ENCODE measurements around the gene EXOC3L1. TPM values are rescaled to one million over a fixed set of nuclear protein-coding genes. Genes with fewer than 3 reads are reported as not detected.

Gene EXOC3L1
- total RNA-seq, 1 experiment from 2014 or later, result 4.0 TPM

- no peak for TF ChIP-seq ZNF263 (CRISPR knock-in tag; IDR thresholded peaks at IDR 0.05; ENCODE audit: low read depth)
- TF ChIP-seq ZNF671 (CRISPR knock-in tag; IDR thresholded peaks at IDR 0.05), result no peak
- no peak for TF ChIP-seq ZNF532 (CRISPR knock-in tag; IDR thresholded peaks at IDR 0.05; ENCODE audit: borderline replicate concordance)
- TF ChIP-seq NR2C2 (CRISPR knock-in tag; IDR thresholded peaks at IDR 0.05), result no peak
- no peak for TF ChIP-seq NFE2L1 (CRISPR knock-in tag; IDR thresholded peaks at IDR 0.05)
- TF ChIP-seq RORB (CRISPR knock-in tag; IDR thresholded peaks at IDR 0.05), result no peak
- no peak for TF ChIP-seq CREB1 (CRISPR knock-in tag; IDR thresholded peaks at IDR 0.05)
- no peak for TF ChIP-seq ZNF512 (CRISPR knock-in tag; IDR thresholded peaks at IDR 0.05; ENCODE audit: borderline replicate concordance)
- TF ChIP-seq NFYB (CRISPR knock-in tag; conservative IDR thresholded peaks at IDR 0.05; ENCODE audit: low read depth), result peak; percentile 88
- no peak for TF ChIP-seq IRF2 (CRISPR knock-in tag; IDR thresholded peaks at IDR 0.05; ENCODE audit: borderline replicate concordance, low read depth)
- TF ChIP-seq HMGXB4 (CRISPR knock-in tag; IDR thresholded peaks at IDR 0.05), result peak; percentile 63; the same call in 1 of the 2 replicates
- no peak for TF ChIP-seq CDX4 (CRISPR knock-in tag; IDR thresholded peaks at IDR 0.05; ENCODE audit: borderline replicate concordance)
- no peak for TF ChIP-seq OVOL2 (CRISPR knock-in tag; IDR thresholded peaks at IDR 0.05; ENCODE audit: borderline replicate concordance)
- TF ChIP-seq NR1H2 (CRISPR knock-in tag; IDR thresholded peaks at IDR 0.05), result no peak
- no peak; the same call in 1 of the 2 replicates for TF ChIP-seq USF1 (CRISPR knock-in tag; IDR thresholded peaks at IDR 0.05)
- no peak for TF ChIP-seq IRF1 (CRISPR knock-in tag; IDR thresholded peaks at IDR 0.05)
- TF ChIP-seq ZNF416 (CRISPR knock-in tag; IDR thresholded peaks at IDR 0.05), result peak; percentile 73; the same call in 1 of the 2 replicates
- no peak for TF ChIP-seq FOXJ3 (CRISPR knock-in tag; IDR thresholded peaks at IDR 0.05; ENCODE audit: borderline replicate concordance)
- no peak for TF ChIP-seq NFATC4 (CRISPR knock-in tag; IDR thresholded peaks at IDR 0.05)
- no peak for TF ChIP-seq TEAD4 (CRISPR knock-in tag; IDR thresholded peaks at IDR 0.05)
- TF ChIP-seq MLX (CRISPR knock-in tag; IDR thresholded peaks at IDR 0.05), result no peak
- TF ChIP-seq ZNF232 (CRISPR knock-in tag; IDR thresholded peaks at IDR 0.05), result no peak
- no peak for TF ChIP-seq SMAD4 (CRISPR knock-in tag; IDR thresholded peaks at IDR 0.05)
- no peak for TF ChIP-seq ZBTB43 (CRISPR knock-in tag; IDR thresholded peaks at IDR 0.05)
- peak; percentile 91 for TF ChIP-seq SP1 (CRISPR knock-in tag; conservative IDR thresholded peaks at IDR 0.05)
- peak; percentile 74; the same call in 1 of the 2 replicates for TF ChIP-seq ETV6 (CRISPR knock-in tag; IDR thresholded peaks at IDR 0.05)
- TF ChIP-seq ZNF317 (CRISPR knock-in tag; IDR thresholded peaks at IDR 0.05; ENCODE audit: borderline replicate concordance, low read depth), result no peak
- no peak for TF ChIP-seq MXD4 (CRISPR knock-in tag; IDR thresholded peaks at IDR 0.05; ENCODE audit: borderline replicate concordance)
These were observed 6.1 kb downstream of the EXOC3L1 start, which contains the start of gene MATCAP1 (continued) for GRCh38 chr16:67183627-67184452.
